ENCODE measurements around the gene BLVRB.
"Not testable (repeated sequence)": the region's sequence is repeated elsewhere in the genome, so short reads cannot be mapped to it uniquely, and the experiment has no call there.

Gene BLVRB

DNA sequence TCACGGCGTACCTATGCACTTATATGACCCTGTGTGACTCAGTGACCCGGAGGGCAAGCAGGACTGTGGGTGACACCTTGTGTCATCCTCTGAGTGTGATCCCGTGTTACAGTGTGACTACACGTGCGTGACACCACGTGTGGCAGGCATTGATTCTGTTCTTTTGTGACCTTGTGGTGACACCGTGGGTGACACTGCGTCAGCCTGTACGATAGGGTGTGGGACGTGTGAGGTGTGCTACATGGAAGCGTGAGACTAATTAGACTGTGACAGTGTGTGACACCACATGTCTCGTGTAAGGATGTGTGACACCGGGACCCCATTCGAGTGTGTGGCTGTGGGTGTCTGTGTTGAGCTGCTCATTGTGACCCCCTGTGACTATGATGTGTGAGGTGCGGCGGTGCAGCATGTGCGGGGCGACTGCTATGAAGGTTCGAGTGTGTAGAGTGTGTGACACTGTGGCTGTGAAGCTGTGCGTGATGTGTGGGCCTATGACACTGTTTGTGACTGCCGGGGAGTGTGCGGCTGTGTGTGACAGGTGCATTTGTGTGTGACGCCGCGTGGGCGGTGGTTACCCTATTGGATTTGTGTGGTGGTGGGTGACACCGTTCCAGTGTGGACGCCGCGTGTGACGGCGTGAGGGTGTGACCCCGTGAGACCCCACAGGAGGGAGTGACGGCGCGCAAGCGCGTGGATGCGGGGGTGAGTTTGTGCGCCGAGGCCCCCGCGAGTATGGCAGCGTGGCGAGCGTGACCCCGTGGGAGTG is 857 bp upstream of the BLVRB start:
- Mint-ChIP-seq H3K36me3 (no peaks in the 10 kb centered on the region), H3K27me3 (peaks cover 35% of the 10 kb centered on the region), H3K9me3 (no peaks in the 10 kb centered on the region), H3K27ac (peak overlapping the region; percentile 82), H3K4me1 (peaks cover 42% of the 10 kb centered on the region), H3K4me3 (peak overlapping the region; percentile 80)
- peak; percentile 58 for ATAC-seq

DNA sequence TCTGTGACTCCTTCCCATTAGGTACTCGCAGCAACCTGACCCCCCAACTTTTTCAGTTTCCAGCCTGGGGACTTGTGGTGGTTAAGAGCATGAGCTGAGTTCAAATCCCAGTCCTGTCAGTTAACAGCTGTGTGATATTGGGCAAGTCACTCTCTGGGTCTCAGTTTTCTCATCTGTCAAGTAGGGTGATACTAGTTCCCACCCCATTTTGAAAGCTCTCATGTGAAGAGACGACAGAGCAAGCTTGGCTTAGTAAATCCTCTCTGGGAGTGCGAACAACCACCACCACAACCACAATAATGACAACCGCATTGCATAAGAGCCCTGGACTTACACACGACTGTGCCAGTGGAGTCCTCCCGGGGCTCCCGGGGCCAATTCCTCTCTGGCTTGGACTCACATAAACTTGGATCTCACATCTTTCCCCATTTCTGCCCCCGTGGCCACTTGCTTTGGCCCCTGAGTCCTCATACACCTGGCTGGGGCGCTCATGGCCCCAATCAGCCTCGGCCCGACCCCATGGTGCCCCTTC is 454 bp downstream of the BLVRB start:
- peak overlapping the region; percentile 82 for H3K27ac Mint-ChIP-seq
- H3K4me1 Mint-ChIP-seq: peaks cover 49% of the 10 kb centered on the region
- peak overlapping the region; percentile 80 for H3K4me3 Mint-ChIP-seq
- H3K9me3 Mint-ChIP-seq: no peaks in the 10 kb centered on the region
- no peaks in the 10 kb centered on the region for H3K36me3 Mint-ChIP-seq
- H3K27me3 Mint-ChIP-seq: peaks cover 24% of the 10 kb centered on the region
- ATAC-seq: no peak

DNA sequence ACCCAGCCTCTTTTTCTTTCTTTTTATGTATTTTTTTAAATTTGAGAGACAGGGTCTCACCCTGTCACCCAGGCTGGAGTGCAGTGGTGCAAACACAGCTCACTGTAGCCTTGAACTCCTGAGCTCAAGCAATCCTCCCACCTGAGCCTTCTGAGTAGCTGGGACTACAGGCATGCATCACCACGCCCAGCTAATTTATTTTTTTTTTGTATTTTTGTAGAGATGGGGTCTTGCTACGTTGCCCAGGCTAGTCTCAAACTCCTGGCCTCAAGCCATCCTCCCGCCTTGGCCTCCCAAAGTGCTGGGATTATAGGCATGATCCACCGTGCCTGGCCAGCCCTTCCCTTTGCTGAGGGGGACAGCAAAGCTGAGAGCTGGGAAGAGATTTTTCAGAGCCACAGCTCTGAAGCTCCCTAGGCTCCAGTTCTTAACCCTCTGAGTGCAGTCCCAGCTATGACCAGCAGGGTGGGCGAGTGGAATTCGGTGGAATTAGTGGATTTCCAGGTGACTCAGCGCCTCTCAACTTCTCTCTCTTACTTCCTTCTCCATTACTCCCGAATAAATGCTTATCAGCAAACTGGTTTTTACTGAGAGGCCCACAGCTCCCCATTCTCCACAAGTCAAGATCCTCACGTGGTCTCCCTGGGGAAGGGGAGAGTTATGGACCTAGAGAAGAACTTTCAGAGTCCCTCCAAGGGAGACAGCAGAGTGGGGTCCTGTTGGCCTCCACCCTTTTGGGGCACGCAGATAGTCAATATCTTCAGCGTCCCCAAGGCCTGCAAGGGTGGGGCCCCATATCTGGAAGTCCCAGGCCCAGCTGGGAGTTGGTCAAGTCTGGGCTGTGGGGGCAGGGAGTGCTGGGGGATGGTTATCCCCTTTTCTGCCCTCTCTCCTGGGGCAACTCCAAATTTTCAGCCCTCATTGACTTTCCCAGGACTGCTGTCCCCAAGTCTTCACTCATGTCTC is 1.2 kb downstream of the BLVRB start:
- peaks cover 49% of the 10 kb centered on the region for H3K4me1 Mint-ChIP-seq
- no peaks in the 10 kb centered on the region for H3K9me3 Mint-ChIP-seq
- no peak for ATAC-seq
- no peaks in the 10 kb centered on the region for H3K36me3 Mint-ChIP-seq
- peak overlapping the region; percentile 82 for H3K27ac Mint-ChIP-seq
- H3K27me3 Mint-ChIP-seq: peaks cover 24% of the 10 kb centered on the region
- peak overlapping the region; percentile 80 for H3K4me3 Mint-ChIP-seq

DNA sequence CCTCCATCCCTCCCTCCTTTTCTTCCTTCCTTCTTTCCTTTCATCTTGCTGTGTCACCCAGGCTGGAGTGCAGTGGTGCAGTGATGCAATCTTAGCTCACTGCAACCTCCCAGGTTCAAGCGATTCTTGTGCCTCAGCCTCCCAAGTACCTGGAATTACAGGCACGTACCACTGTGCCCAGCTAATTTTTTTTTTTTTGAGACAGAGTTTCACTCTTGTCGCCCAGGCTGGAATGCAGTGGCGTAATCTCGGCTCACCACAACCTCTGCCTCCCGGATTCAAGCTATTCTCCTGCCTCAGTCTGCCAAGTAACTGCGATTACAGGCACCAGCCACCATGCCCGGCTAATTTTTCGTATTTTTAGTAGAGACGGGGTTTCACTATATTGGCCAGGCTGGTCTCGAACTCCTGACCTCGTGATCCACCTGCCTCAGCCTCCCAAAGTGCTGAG is 1.9 kb downstream of the BLVRB start:
- not testable (repeated sequence) for H3K9me3 Mint-ChIP-seq, H3K4me3 Mint-ChIP-seq, H3K36me3 Mint-ChIP-seq, H3K27ac Mint-ChIP-seq, ATAC-seq
- Mint-ChIP-seq H3K27me3 (peaks cover 23% of the 10 kb centered on the region), H3K4me1 (peaks cover 49% of the 10 kb centered on the region)

DNA sequence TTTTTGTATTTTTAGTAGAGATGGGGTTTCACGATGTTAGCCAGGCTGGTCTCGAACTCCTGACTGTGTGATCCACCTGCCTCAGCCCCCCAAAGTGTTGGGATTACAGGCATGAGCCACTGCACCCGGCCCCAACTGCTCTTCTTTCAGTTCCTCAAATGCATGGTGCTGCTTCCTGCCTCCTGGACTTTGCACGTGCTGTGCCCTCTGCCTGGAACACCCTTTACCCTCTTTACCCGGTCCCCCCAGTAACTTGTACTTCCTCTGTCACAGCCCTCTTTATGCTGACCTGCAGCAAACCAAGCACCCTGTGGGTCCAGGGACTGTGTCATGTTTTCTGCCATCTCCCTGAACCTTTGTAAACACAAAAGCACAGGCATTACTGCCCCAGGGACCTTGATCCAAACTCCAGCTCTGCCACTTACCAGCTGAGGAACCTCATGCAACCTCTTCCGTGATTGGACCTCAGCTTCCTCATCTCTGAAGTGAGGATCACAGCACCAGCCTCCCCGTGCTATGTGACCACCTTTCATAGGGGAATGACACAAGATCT is 3.8 kb downstream of the BLVRB start:
- no peaks in the 10 kb centered on the region for H3K36me3 Mint-ChIP-seq
- H3K4me1 Mint-ChIP-seq: peaks cover 48% of the 10 kb centered on the region
- peaks cover 9% of the 10 kb centered on the region for H3K27me3 Mint-ChIP-seq
- no peak for ATAC-seq
- no peak overlapping the region for H3K4me3 Mint-ChIP-seq
- H3K27ac Mint-ChIP-seq: peak overlapping the region; percentile 62
- no peaks in the 10 kb centered on the region for H3K9me3 Mint-ChIP-seq

DNA sequence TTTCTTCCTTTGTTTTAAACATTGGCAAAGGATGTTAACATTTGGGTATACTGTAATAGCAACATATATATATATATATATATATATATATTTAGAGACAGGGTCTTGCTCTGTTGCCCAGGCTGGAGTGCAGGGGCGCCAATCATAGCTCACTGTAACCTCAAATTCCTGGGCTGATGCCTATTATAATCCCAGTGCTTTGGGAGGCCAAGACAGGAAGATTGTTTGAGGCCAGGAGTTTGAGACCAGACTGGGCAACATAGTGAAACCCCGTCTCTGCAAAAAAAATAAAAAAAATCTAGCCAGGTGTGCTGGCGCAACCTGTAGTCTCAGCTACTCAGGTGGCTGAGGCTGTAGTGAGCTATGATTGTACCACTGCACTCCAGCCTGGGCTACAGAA is 5.4 kb downstream of the BLVRB start:
- ATAC-seq: no peak
- no peaks in the 10 kb centered on the region for H3K36me3 Mint-ChIP-seq

DNA sequence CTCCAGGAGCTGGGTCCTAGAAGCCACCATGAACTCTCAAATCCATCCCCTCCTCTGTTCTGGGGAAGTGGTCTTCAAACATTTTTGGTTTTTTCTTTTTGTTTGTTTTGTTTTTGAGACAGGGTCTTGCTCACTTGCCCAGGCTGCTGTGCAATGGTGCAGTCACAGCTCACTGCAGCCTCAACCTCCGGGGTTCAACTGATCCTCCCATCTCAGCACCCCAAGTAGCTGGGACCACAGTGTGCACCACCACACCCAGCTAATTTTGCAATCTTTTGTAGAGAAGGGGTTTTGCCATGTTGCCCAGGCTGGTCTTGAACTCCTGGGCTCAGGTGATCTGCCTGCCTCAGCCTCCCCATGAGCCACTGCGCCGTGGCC is 7.0 kb downstream of the BLVRB start:
- no peaks in the 10 kb centered on the region for H3K9me3 Mint-ChIP-seq

More for the DNA sequence above, 5.4 kb downstream of the BLVRB start:
- Mint-ChIP-seq H3K27ac (no peak overlapping the region), H3K27me3 (no peaks in the 10 kb centered on the region), H3K4me1 (peaks cover 32% of the 10 kb centered on the region), H3K9me3 (no peaks in the 10 kb centered on the region), H3K4me3 (no peak overlapping the region)

DNA sequence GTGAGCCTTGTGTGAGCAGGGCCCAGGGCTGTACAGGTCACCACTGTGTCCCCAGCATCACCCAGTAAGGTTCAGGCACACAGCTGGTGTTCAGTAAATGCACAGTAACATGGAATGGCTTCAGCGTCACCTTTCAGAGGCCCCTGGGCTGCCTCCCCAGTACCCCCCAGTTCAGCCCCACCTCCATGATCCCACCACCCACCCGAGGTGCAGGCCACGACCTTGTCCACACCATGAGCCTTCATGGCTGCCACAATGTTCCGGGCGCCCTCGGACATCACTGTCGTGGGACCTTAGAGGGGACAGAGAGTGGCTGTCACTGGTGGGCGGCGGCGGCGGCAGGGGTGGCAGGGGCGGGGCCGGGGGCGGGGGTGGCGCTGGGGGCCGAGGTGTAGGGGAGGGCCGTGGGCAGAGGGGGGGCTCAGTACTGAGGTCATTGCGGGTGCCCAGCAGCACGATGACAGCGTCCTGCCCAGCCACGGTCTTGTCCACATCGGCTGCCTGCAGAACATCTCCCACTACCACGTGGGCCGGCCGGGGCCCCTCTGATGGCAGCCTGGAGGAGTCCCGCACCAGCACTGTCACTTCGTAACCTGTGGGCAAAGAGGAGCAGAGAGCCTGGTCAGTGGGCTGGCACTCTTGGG is 7.5 kb downstream of the BLVRB start:
- Mint-ChIP-seq H3K36me3 (no peaks in the 10 kb centered on the region), H3K4me1 (peaks cover 15% of the 10 kb centered on the region), H3K27ac (no peak overlapping the region), H3K27me3 (no peaks in the 10 kb centered on the region), H3K9me3 (no peaks in the 10 kb centered on the region), H3K4me3 (no peak overlapping the region)
- ATAC-seq: no peak

More for the DNA sequence above, 7.0 kb downstream of the BLVRB start:
- no peaks in the 10 kb centered on the region for H3K36me3 Mint-ChIP-seq
- ATAC-seq: no peak
- no peaks in the 10 kb centered on the region for H3K27me3 Mint-ChIP-seq
- peaks cover 20% of the 10 kb centered on the region for H3K4me1 Mint-ChIP-seq
- no peak overlapping the region for H3K4me3 Mint-ChIP-seq
- no peak overlapping the region for H3K27ac Mint-ChIP-seq

DNA sequence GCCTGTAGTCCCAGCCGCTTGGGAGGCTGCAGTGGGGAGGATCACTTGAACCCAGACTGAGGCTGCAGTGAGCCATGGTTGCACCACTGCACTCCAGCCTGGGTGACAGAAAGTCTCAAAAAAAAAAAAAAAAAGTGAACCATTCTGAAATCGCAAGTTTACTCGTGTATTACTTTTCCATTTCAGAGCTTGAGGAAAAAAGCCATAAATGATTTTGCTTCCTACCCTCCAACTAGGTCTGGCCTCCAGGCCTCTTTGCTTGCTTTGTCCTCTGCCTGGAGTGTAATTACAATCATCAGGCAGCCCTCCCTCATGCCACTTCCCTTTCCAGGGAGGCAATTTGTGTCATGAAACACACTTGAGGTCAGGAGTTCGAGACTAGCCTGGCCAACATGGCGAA is 8.5 kb downstream of the BLVRB start:
- Mint-ChIP-seq H3K4me1 (peaks cover 13% of the 10 kb centered on the region), H3K36me3 (no peaks in the 10 kb centered on the region), H3K27me3 (no peaks in the 10 kb centered on the region), H3K27ac (no peak overlapping the region), H3K9me3 (no peaks in the 10 kb centered on the region), H3K4me3 (no peak overlapping the region)
- ATAC-seq: no peak

DNA sequence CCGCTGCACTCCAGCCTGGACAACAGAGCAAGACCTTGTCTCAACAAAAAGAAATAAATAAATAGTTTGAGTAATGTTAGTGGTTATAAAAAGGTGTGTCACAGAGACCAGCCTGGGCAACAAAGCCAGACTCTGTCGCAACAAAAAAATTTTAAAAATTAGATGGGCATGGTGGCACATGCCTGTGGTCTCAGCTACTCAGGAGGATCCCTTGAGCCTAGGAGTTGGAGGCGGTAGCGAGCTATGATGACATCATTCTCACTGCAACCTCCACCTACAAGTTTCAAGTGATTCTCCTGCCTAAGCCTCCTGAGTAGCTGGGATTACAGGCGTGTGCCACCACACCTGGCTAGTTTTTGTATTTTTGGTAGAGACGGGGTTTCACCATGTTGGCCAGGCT is 11.6 kb downstream of the BLVRB start:
- H3K36me3 Mint-ChIP-seq, H3K4me1 Mint-ChIP-seq, H3K27ac Mint-ChIP-seq, H3K9me3 Mint-ChIP-seq, H3K27me3 Mint-ChIP-seq, H3K4me3 Mint-ChIP-seq, ATAC-seq: not testable (repeated sequence)

DNA sequence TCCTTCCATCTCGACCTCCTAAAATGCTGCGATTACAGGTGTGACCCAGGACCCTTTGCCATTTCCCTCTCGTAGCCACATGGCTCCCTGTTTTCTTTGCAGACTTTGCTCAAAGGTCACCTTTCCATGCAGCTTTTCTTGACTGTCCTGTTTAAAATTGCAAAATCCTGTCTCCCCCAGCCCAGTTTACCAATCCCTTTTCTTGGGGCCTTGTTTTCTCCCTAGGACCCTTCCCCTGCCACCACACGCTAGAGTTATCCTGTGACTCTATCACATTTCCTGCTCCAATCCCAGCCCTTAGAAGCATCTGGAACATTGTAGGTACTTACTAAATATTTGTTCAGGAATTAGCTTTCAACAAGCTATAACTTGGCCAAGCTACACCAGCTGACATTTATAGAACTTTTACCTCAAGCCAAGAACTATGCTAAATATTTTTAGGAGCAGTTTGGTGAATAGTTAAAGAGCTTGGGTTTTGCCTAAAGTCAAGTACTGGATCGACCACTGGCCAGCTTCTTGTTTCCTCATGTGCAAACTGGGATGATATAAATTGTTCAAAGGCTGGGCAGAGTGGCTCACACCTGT is 12.3 kb downstream of the BLVRB start:
- Mint-ChIP-seq H3K36me3 (peaks cover 6% of the 10 kb centered on the region), H3K4me1 (no peaks in the 10 kb centered on the region), H3K27ac (no peak overlapping the region), H3K9me3 (no peaks in the 10 kb centered on the region), H3K27me3 (no peaks in the 10 kb centered on the region), H3K4me3 (no peak overlapping the region)
- ATAC-seq: no peak

DNA sequence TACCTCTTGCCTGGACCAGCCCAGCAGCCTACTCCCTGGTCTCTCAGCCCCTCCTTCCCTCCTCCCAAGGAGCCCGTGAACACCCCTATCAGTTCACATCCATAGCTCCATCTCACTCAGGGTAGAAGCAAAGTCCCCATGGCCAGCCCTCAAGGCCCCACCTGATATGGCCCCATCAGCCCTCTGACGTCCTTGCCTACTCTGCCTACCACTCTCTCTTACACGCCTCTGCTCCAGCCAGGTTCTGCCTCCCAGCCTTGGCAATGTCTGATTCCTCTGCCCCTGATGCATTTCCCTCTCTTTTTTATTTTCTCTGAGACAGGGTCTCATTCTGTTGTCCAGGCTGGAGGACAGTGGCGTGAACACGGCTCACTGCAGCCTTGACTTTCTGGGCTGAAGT is 13.5 kb downstream of the BLVRB start:
- H3K27me3 Mint-ChIP-seq: no peaks in the 10 kb centered on the region
- H3K36me3 Mint-ChIP-seq: peaks cover 6% of the 10 kb centered on the region
- no peaks in the 10 kb centered on the region for H3K9me3 Mint-ChIP-seq
- H3K4me3 Mint-ChIP-seq: no peak overlapping the region
- no peak for ATAC-seq
- H3K4me1 Mint-ChIP-seq: no peaks in the 10 kb centered on the region
- no peak overlapping the region for H3K27ac Mint-ChIP-seq

DNA sequence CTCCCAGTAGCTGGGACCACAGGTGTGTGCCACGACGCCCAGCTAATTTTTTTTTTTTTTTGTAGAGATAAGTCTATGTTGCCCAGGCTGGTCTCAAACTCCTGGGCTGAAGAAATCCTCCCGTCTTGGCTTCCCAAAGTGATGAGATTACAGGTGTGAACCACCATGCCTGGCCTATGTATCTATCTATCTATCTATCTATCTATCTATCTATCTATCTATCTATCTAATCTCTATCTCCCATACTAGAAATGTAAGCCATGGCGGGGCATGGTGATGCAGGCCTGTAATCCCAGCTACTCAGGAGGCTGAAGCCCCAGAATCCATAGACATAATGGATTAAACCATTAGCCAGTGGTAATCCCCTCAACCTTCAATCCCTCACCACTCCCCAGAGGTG is 14.9 kb downstream of the BLVRB start:
- Mint-ChIP-seq H3K27me3 (no peaks in the 10 kb centered on the region), H3K27ac (no peak overlapping the region), H3K36me3 (peaks cover 6% of the 10 kb centered on the region), H3K4me3 (no peak overlapping the region), H3K9me3 (no peaks in the 10 kb centered on the region), H3K4me1 (no peaks in the 10 kb centered on the region)
- no peak for ATAC-seq

DNA sequence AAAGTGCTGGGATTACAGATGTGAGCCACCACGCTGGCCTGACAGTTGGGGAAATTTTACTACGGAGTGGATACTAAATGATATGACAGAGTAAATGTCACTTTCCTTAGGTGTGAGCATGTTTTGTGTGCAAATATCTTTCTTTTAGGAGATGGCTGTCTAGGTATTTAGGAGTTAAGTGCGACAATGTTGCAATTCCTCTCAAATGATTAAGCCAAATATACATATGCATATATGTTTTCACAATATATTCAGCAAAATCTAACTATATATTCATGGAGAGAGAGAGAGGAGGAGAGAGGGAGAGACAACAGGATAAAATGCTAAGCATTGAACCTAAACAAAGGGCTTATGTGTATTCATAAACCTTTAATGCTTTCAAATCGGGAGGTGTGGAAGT is 16.0 kb downstream of the BLVRB start:
- Mint-ChIP-seq H3K4me1 (peaks cover 6% of the 10 kb centered on the region), H3K27me3 (no peaks in the 10 kb centered on the region), H3K4me3 (no peak overlapping the region), H3K9me3 (no peaks in the 10 kb centered on the region), H3K36me3 (peaks cover 6% of the 10 kb centered on the region), H3K27ac (no peak overlapping the region)
- no peak for ATAC-seq
